K562 (cell line): ENCODE results near the gene LMO2. TPM values are rescaled to one million over a fixed set of nuclear protein-coding genes. Genes with fewer than 3 reads are reported as not detected.

Source experiments
- ARNT ChIP-seq, 2 experiments: fragments of 450-650 bp; IDR thresholded peaks; 2 replicates each; pipeline ENCODE4 v1.6.1; 2016; ENCODE audit warnings: mild to moderate bottlenecking in 1 of 2
- ATF4 ChIP-seq: fragments of 450-650 bp; formaldehyde crosslinking; IDR thresholded peaks from 2 replicates; pipeline ENCODE4 v1.4.0; 2022; ENCODE audit warnings: mild to moderate bottlenecking, moderate library complexity
- CEBPG ChIP-seq, 3 experiments: fragments of 200-800 bp in 1 of 3; sonication (Bioruptor generic) in 1 of 3; sonication (generic) in 1 of 3; formaldehyde crosslinking in 1 of 3; IDR thresholded peaks in 2 of 3; conservative IDR thresholded peaks in 1 of 3; 2 replicates each; pipeline versions ENCODE4 v1.6.1 to v1.8.0; 2016 to 2022; ENCODE audit warnings: missing compliant biosample characterization in 2 of 3, missing genetic modification characterization in 2 of 3, mild to moderate bottlenecking in 1 of 3, missing genetic modification reagents in 1 of 3
- CHD1 ChIP-seq: fragments of 200-600 bp; sonication (generic); IDR thresholded peaks from one replicate; pipeline ENCODE4 v1.6.1; 2012; ENCODE audit warnings: mild to moderate bottlenecking, moderate library complexity, low read length, inconsistent platforms
- CTBP1 ChIP-seq: fragments of 450-650 bp; IDR thresholded peaks from 2 replicates; pipeline ENCODE4 v1.6.1; 2016; ENCODE audit warnings: borderline replicate concordance
- DACH1 ChIP-seq: fragments of 450-650 bp; IDR thresholded peaks from 2 replicates; pipeline ENCODE4 v1.6.1; 2018; ENCODE audit not compliant: partially characterized antibody
- DMBX1 ChIP-seq: fragments of 250-450 bp; sonication (Bioruptor Pico); IDR thresholded peaks from 2 replicates; pipeline ENCODE4 v1.8.0; 2022; ENCODE audit warnings: inconsistent platforms, mild to moderate bottlenecking, moderate library complexity, borderline replicate concordance
- DPF2 ChIP-seq: fragments of 450-650 bp; IDR thresholded peaks from 2 replicates; pipeline ENCODE4 v1.6.1; 2016
- E2F3 ChIP-seq: fragments of 250-450 bp; sonication (Bioruptor Pico); IDR thresholded peaks from 2 replicates; pipeline ENCODE4 v1.4.0; 2020; ENCODE audit warnings: mild to moderate bottlenecking
- ERF ChIP-seq: fragments of 450-650 bp; formaldehyde crosslinking; IDR thresholded peaks from 2 replicates; pipeline ENCODE4 v1.4.0; 2020; ENCODE audit warnings: mild to moderate bottlenecking, mixed read lengths
- GABPA ChIP-seq: fragments of 200-800 bp; sonication (Bioruptor generic); conservative IDR thresholded peaks from 2 replicates; pipeline ENCODE4 v1.6.1; 2016; ENCODE audit warnings: low read depth, missing genetic modification characterization, missing compliant biosample characterization
- HDAC2 ChIP-seq: fragments of 450-650 bp; IDR thresholded peaks from 2 replicates; pipeline ENCODE4 v1.6.1; 2016; ENCODE audit warnings: mild to moderate bottlenecking
- HDAC3 ChIP-seq: fragments of 450-650 bp; IDR thresholded peaks from 2 replicates; pipeline ENCODE4 v1.6.1; 2018; ENCODE audit warnings: borderline replicate concordance, mild to moderate bottlenecking, moderate library complexity; ENCODE audit not compliant: partially characterized antibody
- MEF2D ChIP-seq: conservative IDR thresholded peaks from 2 replicates; pipeline ENCODE4 v1.6.1; 2016; ENCODE audit warnings: low read depth, missing genetic modification characterization, missing compliant biosample characterization
- NBN ChIP-seq: fragments of 450-650 bp; IDR thresholded peaks from 2 replicates; pipeline ENCODE4 v1.6.1; 2016; ENCODE audit warnings: low read depth, mild to moderate bottlenecking
- NFE2 ChIP-seq: IDR thresholded peaks from 2 replicates; pipeline ENCODE4 v1.6.1; 2014; ENCODE audit warnings: antibody characterized with exemption, low read depth
- NFRKB ChIP-seq: fragments of 450-650 bp; IDR thresholded peaks from 2 replicates; pipeline ENCODE4 v1.6.1; 2016; ENCODE audit warnings: low read depth
- RBM25 ChIP-seq: fragments of 200-400 bp; formaldehyde crosslinking; IDR thresholded peaks from 2 replicates; pipeline ENCODE4 v1.6.1; 2018; ENCODE audit warnings: low read length, low read depth, moderate library complexity; ENCODE audit not compliant: severe bottlenecking
- SMAD3 ChIP-seq: fragments of 450-650 bp; formaldehyde crosslinking; conservative IDR thresholded peaks from 2 replicates; pipeline ENCODE4 v1.4.0; 2020; ENCODE audit warnings: mild to moderate bottlenecking
- SMARCA4 ChIP-seq: fragments of 450-650 bp; IDR thresholded peaks from 2 replicates; pipeline ENCODE4 v1.6.1; 2016
- SMARCE1 ChIP-seq: fragments of 450-650 bp; IDR thresholded peaks from 2 replicates; pipeline ENCODE4 v1.7.1; 2016; ENCODE audit warnings: mild to moderate bottlenecking
- SOX6 ChIP-seq: fragments of 450-650 bp; IDR thresholded peaks from 2 replicates; pipeline ENCODE4 v1.6.1; 2014; ENCODE audit warnings: mild to moderate bottlenecking
- SRSF1 ChIP-seq: fragments of 200-400 bp; formaldehyde crosslinking; IDR thresholded peaks from 2 replicates; pipeline ENCODE4 v1.6.1; 2017; ENCODE audit warnings: mild to moderate bottlenecking, low read depth, low read length, moderate library complexity
- TCF3 ChIP-seq: sonication (generic); formaldehyde crosslinking; IDR thresholded peaks from 2 replicates; pipeline ENCODE4 v1.4.0; 2020; ENCODE audit warnings: mild to moderate bottlenecking, missing genetic modification reagents
- TRIM24 ChIP-seq, 2 experiments: fragments of 450-650 bp; IDR thresholded peaks; 2 replicates each; pipeline ENCODE4 v1.6.1; 2016
- ZEB2 ChIP-seq: fragments of 450-650 bp; IDR thresholded peaks from 2 replicates; pipeline ENCODE4 v1.6.1; 2016
- polyA plus RNA-seq, 8 experiments: library from polyadenylated mRNA; depleted of rRNA in 4 of 8; stranded (reverse) in 5 of 8; unstranded in 3 of 8; fragments of >200 nt; fragmentation: Nextera tagmentation in 2 of 8; fragmentation: Illumina TruSeq in 1 of 8; extraction: Ambion mirVana in 2 of 8; extraction: Trizol in 1 of 8; gene quantifications; 2 replicates each; pipeline versions ENCODE4 v1.2.1 to v1.2.3, GENCODE V29; 2011 to 2014; ENCODE audit warnings: inconsistent platforms in 1 of 8, missing spikeins in 1 of 8
- total RNA-seq, 7 experiments: library from RNA; depleted of rRNA in 6 of 7; stranded (reverse); fragments of >200 nt in 6 of 7; fragmentation: Illumina TruSeq in 2 of 7; extraction: Trizol in 2 of 7; gene quantifications; 2 replicates each; pipeline versions ENCODE4 v1.2.1 to v1.2.3, GENCODE V29; 2011 to 2021; ENCODE audit warnings: low replicate concordance in 1 of 7
- TF ChIP-seq, protein P1 (sequence below): fragments of 450-650 bp; formaldehyde crosslinking; IDR thresholded peaks from 2 replicates; pipeline ENCODE4 v1.4.0; 2022; ENCODE audit warnings: missing genetic modification characterization
- TF ChIP-seq, protein P2 (sequence below): sonication (generic); IDR thresholded peaks from 2 replicates; pipeline ENCODE4 v1.6.1; 2016

The LMO2 gene
- total and polyA plus RNA-seq, 9 of the 15 experiments (the other 6 are each of a cell fraction or from before 2014, with no cell fraction given): 6.9 to 126 (median 91.5) TPM

GRCh38 chr11:33893711-33894397, 2.0 kb upstream of the LMO2 start (continued):
- peak; percentile 76; the same call in 1 of the 2 replicates for TF ChIP-seq DPF2
- TF ChIP-seq HDAC2: 0 out of 2 replicates have a peak, but pooled peaks have one; percentile 3
- TF ChIP-seq ARNT (IDR thresholded peaks at IDR 0.05): no peak
- no peak for TF ChIP-seq CHD1
- TF ChIP-seq GABPA (tag): peak; percentile 38; the same call in 1 of the 2 replicates
- TF ChIP-seq SMARCE1: peak; percentile 75; the same call in 1 of the 2 replicates
- peak; percentile 9 for TF ChIP-seq HDAC3
- 0 out of 2 replicates have a peak, but pooled peaks have one; percentile 1 for TF ChIP-seq NFE2
- TF ChIP-seq SMAD3 (CRISPR knock-in tag): 0 out of 2 replicates have a peak, but pooled peaks have one; percentile 15
- no peak for TF ChIP-seq NBN
- no peak for TF ChIP-seq RBM25
- TF ChIP-seq, protein P1, sequence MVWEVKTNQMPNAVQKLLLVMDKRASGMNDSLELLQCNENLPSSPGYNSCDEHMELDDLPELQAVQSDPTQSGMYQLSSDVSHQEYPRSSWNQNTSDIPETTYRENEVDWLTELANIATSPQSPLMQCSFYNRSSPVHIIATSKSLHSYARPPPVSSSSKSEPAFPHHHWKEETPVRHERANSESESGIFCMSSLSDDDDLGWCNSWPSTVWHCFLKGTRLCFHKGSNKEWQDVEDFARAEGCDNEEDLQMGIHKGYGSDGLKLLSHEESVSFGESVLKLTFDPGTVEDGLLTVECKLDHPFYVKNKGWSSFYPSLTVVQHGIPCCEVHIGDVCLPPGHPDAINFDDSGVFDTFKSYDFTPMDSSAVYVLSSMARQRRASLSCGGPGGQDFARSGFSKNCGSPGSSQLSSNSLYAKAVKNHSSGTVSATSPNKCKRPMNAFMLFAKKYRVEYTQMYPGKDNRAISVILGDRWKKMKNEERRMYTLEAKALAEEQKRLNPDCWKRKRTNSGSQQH: 0 out of 2 replicates have a peak, but pooled peaks have one; percentile 60
- TF ChIP-seq CEBPG (CRISPR knock-in tag; IDR thresholded peaks at IDR 0.05): peak; percentile 63; the same call in 1 of the 2 replicates
- peak; percentile 76 to 84; a peak in 3 of 4 replicates for TF ChIP-seq CEBPG (tag; conservative IDR thresholded peaks at IDR 0.05 in 1 of 2, IDR thresholded peaks at IDR 0.05 in 1 of 2)
- no peak for TF ChIP-seq SOX6
- peak; percentile 54 for TF ChIP-seq ATF4 (CRISPR knock-in tag)
- peak; percentile 40; the same call in 1 of the 2 replicates for TF ChIP-seq SMARCA4
- peak; percentile 27; the same call in 1 of the 2 replicates for TF ChIP-seq CTBP1
- TF ChIP-seq MEF2D (tag): peak; percentile 46; the same call in 1 of the 2 replicates
- TF ChIP-seq TRIM24 (IDR thresholded peaks at IDR 0.05): no peak
- TF ChIP-seq SRSF1: no peak
- 0 out of 2 replicates have a peak, but pooled peaks have one; percentile 29 for TF ChIP-seq E2F3 (CRISPR knock-in tag)
- TF ChIP-seq ERF (CRISPR knock-in tag): 0 out of 2 replicates have a peak, but pooled peaks have one; percentile 75
- TF ChIP-seq DACH1: no peak
- 0 out of 2 replicates have a peak, but pooled peaks have one; percentile 41 for TF ChIP-seq ZEB2
- TF ChIP-seq DMBX1 (CRISPR knock-in tag): peak; percentile 79
- TF ChIP-seq TCF3 (CRISPR knock-in tag): no peak
- TF ChIP-seq NFRKB: peak; percentile 30; the same call in 1 of the 2 replicates
- TF ChIP-seq, protein P2, sequence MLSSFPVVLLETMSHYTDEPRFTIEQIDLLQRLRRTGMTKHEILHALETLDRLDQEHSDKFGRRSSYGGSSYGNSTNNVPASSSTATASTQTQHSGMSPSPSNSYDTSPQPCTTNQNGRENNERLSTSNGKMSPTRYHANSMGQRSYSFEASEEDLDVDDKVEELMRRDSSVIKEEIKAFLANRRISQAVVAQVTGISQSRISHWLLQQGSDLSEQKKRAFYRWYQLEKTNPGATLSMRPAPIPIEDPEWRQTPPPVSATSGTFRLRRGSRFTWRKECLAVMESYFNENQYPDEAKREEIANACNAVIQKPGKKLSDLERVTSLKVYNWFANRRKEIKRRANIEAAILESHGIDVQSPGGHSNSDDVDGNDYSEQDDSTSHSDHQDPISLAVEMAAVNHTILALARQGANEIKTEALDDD: peak; percentile 69; the same call in 1 of the 2 replicates
